Transverse colon (tissue), 4 donors: ENCODE results near the gene AEN. TPM values are rescaled to one million over a fixed set of nuclear protein-coding genes. Genes with fewer than 3 reads are reported as not detected.
"Not testable (repeated sequence)": the region's sequence is repeated elsewhere in the genome, so short reads cannot be mapped to it uniquely, and the experiment has no call there.

Experiments used
- DNase-seq: peaks from one replicate; pipeline ENCODE4 v3.0.0-alpha.2; 2019
- H3K27ac ChIP-seq, 4 donors: fragments of 200-600 bp; sonication (generic); 2 replicates each; pipeline ENCODE4 v1.5.1; 2016 to 2018; ENCODE audit warnings: inconsistent platforms in 4 of 4
- H3K27me3 ChIP-seq: fragments of 200-600 bp; sonication (generic); 2 replicates; pipeline ENCODE4 v1.5.1; 2017; ENCODE audit warnings: inconsistent platforms
- H3K36me3 ChIP-seq, 4 donors: fragments of 200-600 bp; sonication (generic); 2 replicates each; pipeline ENCODE4 v1.5.1; 2017 to 2019; ENCODE audit warnings: inconsistent platforms in 4 of 4
- H3K4me1 ChIP-seq, 4 donors: fragments of 200-600 bp; sonication (generic); 2 replicates each; pipeline ENCODE4 v1.5.1; 2017 to 2020; ENCODE audit warnings: inconsistent platforms in 4 of 4
- H3K4me3 ChIP-seq, 4 donors: fragments of 200-600 bp; sonication (generic); 1 replicate in 1 of 4; 2 replicates in 3 of 4; pipeline versions ENCODE4 v1.5.1 to v1.6.1; 2017 to 2019; ENCODE audit warnings: inconsistent platforms in 4 of 4
- H3K9me3 ChIP-seq, 2 donors: fragments of 200-600 bp; sonication (generic); 2 replicates each; pipeline ENCODE4 v1.5.1; 2017 to 2019; ENCODE audit warnings: inconsistent platforms in 2 of 2
- CTCF ChIP-seq, 5 experiments: fragments of 200-600 bp in 3 of 5; fragments of 450-650 bp in 2 of 5; sonication (generic) in 3 of 5; IDR thresholded peaks; 1 replicate in 2 of 5; 2 replicates in 3 of 5; pipeline ENCODE4 v1.5.1; 2016 to 2017; ENCODE audit warnings: antibody characterized with exemption in 5 of 5, inconsistent platforms in 3 of 5, mild to moderate bottlenecking in 2 of 5, moderate library complexity in 1 of 5
- EP300 ChIP-seq: sonication (generic); formaldehyde crosslinking; IDR thresholded peaks from one replicate; pipeline ENCODE4 v1.6.1; 2017; ENCODE audit warnings: antibody characterized with exemption, low read depth
- POLR2A ChIP-seq: fragments of 450-650 bp; IDR thresholded peaks from one replicate; pipeline ENCODE4 v1.6.1; 2016; ENCODE audit warnings: antibody characterized with exemption, mild to moderate bottlenecking, moderate library complexity
- POLR2AphosphoS5 ChIP-seq, 3 donors: sonication (generic); formaldehyde crosslinking; IDR thresholded peaks; one replicate each; pipeline ENCODE4 v1.6.1; 2016; ENCODE audit warnings: antibody characterized with exemption in 3 of 3
- WGBS, 2 donors: methylation state at CpG; one replicate each; pipeline ENCODE4 v1.1.5; 2018; ENCODE audit warnings: low coverage in 1 of 2; 5-methylcytosine and 5-hydroxymethylcytosine counted together
- in situ Hi-C, 4 donors: fragments of 200-750 bp; cut with MboI; loops; one replicate each; pipeline versions ENCODE4 v1.15.0 to v1.15.1; 2017; ENCODE audit warnings: low sequenced_read_pairs in 3 of 4, low pct_ligation_motif_present in 1 of 4, low pct_unique_long_range_greater_than_20kb in 1 of 4
- intact Hi-C: fragments of 100-400 bp; cut with DNase I; formaldehyde crosslinking; loops from one replicate; pipeline ENCODE4 v1.15.1; 2023; ENCODE audit warnings: low total_unique reads
- total RNA-seq, 4 donors: library from RNA; depleted of rRNA; stranded (reverse); fragments of >200 nt; gene quantifications; one replicate each; pipeline ENCODE4 v1.1.0, GENCODE V29; 2016

AEN gene
- total RNA-seq, 4 donors from 2014 or later = 1.5 to 22.7 (median 8.7) TPM

GRCh38 chr15:88630798-88631463, 9.8 kb downstream of the AEN start:
- Histone ChIP-seq H3K4me3 (no peak overlapping the region), H3K27me3 (no peaks in the 10 kb centered on the region), H3K27ac (peak overlapping the region; percentile 26 to 63 (median 56)), H3K4me1 (peaks cover 7 to 24% (median 15%) of the 10 kb centered on the region in 4 donors), H3K36me3 (peaks cover 0 to 7% (median 0%) of the 10 kb centered on the region in 4 donors), H3K9me3 (no peaks in the 10 kb centered on the region)
- DNase-seq = peak; percentile 3
- intact Hi-C loops = no loop called here
- in situ Hi-C loops = no loop called here
- 86% methylated on average over 7 of the region's 7 CpGs; no CpG with 5 or more reads in 1 of the 2 donors for WGBS, 2 donors
- TF ChIP-seq EP300 (no peak), POLR2AphosphoS5 (IDR thresholded peaks at IDR 0.05) (peak in 1 of 3 donors; percentile 2)

GRCh38 chr15:88631464-88632028, 10.4 kb downstream of the AEN start:
- Histone ChIP-seq H3K27me3 (no peaks in the 10 kb centered on the region), H3K4me3 (no peak overlapping the region), H3K4me1 (peaks cover 7 to 28% (median 16%) of the 10 kb centered on the region in 4 donors), H3K9me3 (no peaks in the 10 kb centered on the region), H3K27ac (peak overlapping the region; percentile 26 to 63 (median 56)), H3K36me3 (peaks cover 0 to 7% (median 0%) of the 10 kb centered on the region in 4 donors)
- intact Hi-C loops = no loop called here
- in situ Hi-C loops = no loop called here
- no peak for TF ChIP-seq CTCF (IDR thresholded peaks at IDR 0.05)
- TF ChIP-seq POLR2AphosphoS5 (IDR thresholded peaks at IDR 0.05) = no peak
- TF ChIP-seq POLR2A = no peak
- TF ChIP-seq EP300 = no peak
- 87 to 100% methylated on average over 1 to 12 of the region's 12 CpGs for WGBS, 2 donors
- peak; percentile 9 for DNase-seq

- H3K4me3 ChIP-seq, intact Hi-C loops, H3K27me3 ChIP-seq, in situ Hi-C loops, DNase-seq, H3K36me3 ChIP-seq, H3K9me3 ChIP-seq: not testable (repeated sequence)
- WGBS, 2 donors = 81 to 82% methylated on average over 7 of the region's 7 CpGs
- H3K4me1 ChIP-seq = peaks cover 7 to 31% (median 17%) of the 10 kb centered on the region in 4 donors
- H3K27ac ChIP-seq = peak overlapping the region in 1 of 4 donors; percentile 63
Measured at GRCh38 chr15:88632797-88633196, 11.7 kb downstream of the AEN start.

GRCh38 chr15:88634449-88634848, 13.3 kb downstream of the AEN start:
- H3K27ac ChIP-seq = peak overlapping the region; percentile 58 to 96 (median 96)

More at GRCh38 chr15:88634449-88634848, 13.3 kb downstream of the AEN start:
- H3K36me3 ChIP-seq = peaks cover 0 to 4% (median 0%) of the 10 kb centered on the region in 4 donors
- intact Hi-C loops = no loop called here
- TF ChIP-seq CTCF (IDR thresholded peaks at IDR 0.05) (no peak), EP300 (no peak), POLR2A (no peak), POLR2AphosphoS5 (IDR thresholded peaks at IDR 0.05) (no peak)
- no peaks in the 10 kb centered on the region for H3K27me3 ChIP-seq
- no peak overlapping the region for H3K4me3 ChIP-seq
- no peaks in the 10 kb centered on the region for H3K9me3 ChIP-seq
- DNase-seq = no peak
- in situ Hi-C loops = no loop called here
- 78 to 93% methylated on average over 1 to 2 of the region's 2 CpGs for WGBS, 2 donors
- peaks cover 16 to 36% (median 27%) of the 10 kb centered on the region in 4 donors for H3K4me1 ChIP-seq
